ENCODE data around the gene SMC1A.

SMC1A gene

DNA sequence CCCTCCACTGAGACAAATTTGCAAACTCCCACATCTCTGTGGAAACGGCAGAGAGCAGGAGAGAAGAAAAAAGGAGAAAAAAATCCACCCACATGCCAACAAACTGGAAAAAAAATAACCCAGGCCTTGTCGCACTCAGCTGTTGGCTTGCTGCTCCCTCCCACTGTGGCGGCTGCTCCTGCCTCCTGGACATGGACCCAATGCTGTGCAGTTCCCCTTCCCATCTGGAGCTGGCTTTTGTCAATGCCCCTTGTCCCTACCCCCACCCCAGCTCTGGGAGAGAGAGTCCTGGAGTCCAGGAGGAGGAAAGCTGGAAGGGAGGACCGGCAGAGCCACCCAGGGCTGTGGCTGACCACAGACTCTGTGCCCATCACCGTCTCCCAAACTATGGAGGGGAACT lies 90.2 kb downstream of the SMC1A start:
- TF ChIP-seq, protein P1, sequence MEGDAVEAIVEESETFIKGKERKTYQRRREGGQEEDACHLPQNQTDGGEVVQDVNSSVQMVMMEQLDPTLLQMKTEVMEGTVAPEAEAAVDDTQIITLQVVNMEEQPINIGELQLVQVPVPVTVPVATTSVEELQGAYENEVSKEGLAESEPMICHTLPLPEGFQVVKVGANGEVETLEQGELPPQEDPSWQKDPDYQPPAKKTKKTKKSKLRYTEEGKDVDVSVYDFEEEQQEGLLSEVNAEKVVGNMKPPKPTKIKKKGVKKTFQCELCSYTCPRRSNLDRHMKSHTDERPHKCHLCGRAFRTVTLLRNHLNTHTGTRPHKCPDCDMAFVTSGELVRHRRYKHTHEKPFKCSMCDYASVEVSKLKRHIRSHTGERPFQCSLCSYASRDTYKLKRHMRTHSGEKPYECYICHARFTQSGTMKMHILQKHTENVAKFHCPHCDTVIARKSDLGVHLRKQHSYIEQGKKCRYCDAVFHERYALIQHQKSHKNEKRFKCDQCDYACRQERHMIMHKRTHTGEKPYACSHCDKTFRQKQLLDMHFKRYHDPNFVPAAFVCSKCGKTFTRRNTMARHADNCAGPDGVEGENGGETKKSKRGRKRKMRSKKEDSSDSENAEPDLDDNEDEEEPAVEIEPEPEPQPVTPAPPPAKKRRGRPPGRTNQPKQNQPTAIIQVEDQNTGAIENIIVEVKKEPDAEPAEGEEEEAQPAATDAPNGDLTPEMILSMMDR (conservative IDR thresholded peaks at IDR 0.05), result no peak
- no peak overlapping the region for H3K27ac ChIP-seq

DNA sequence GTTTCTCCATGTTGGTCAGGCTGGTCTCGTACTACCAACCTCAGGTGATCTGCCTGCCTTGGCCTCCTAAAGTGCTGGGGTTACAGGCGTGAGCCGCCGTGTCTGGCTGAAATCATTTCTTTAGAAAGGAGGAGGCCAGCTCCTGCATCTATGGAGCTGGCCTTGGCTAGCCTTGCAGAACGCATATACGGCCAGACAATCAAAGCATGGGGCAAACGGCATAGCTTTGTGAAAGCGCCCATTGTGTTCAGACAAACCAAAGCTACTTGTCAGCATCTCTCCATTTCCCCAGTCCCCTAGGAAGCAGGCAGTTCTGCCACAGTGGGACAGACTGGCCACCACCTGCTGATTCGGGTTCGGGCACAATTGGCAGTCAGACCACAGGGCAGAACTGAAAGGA lies 92.1 kb downstream of the SMC1A start:
- no peak overlapping the region for H3K27ac ChIP-seq
- TF ChIP-seq, protein P1 (conservative IDR thresholded peaks at IDR 0.05), result no peak

DNA sequence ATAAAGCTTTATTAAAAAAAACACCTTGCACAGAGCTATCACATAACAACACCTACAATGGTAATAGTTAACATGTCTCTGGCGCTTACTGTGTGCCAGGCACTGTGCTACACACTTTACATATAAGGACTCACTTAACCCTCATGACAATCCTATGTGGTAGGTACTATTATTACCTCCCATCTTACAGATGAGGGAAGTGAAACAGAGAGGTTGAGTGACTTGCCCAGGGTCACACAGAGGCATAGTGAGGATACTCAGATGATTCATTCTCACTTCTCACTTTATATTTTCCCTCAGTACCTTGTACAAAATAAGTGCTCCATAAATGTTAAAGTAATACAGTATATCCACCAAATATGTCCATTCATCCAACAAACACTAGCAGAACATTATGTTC lies 97.7 kb downstream of the SMC1A start:
- TF ChIP-seq, protein P1 (conservative IDR thresholded peaks at IDR 0.05), result no peak
- H3K27ac ChIP-seq, result no peak overlapping the region
